Measurements from ENCODE around the gene HSD17B13.
"Not testable (repeated sequence)": the region's sequence is repeated elsewhere in the genome, so short reads cannot be mapped to it uniquely, and the experiment has no call there.

HSD17B13 gene

GRCh38 chr4:87322754-87323153, at the start of gene HSD17B13:
Gene HSD17B13, minus strand, starts transcription at chr4:87322882. Its CDS starts 41 bp downstream, at chr4:87322841.
- DNase-seq = no peak

- DNase-seq = no peak
Measured at GRCh38 chr4:87370068-87370467, 47.4 kb upstream of the HSD17B13 start.

- no peak for DNase-seq
Measured at GRCh38 chr4:87366521-87367162, 44.0 kb upstream of the HSD17B13 start.

- DNase-seq = no peak
Measured at GRCh38 chr4:87365348-87365747, 42.7 kb upstream of the HSD17B13 start.

- DNase-seq = no peak
Measured at GRCh38 chr4:87363552-87363951, 40.9 kb upstream of the HSD17B13 start.

GRCh38 chr4:87360338-87360935, 37.8 kb upstream of the HSD17B13 start:
- DNase-seq = no peak

GRCh38 chr4:87359258-87359657, 36.6 kb upstream of the HSD17B13 start:
- no peak for DNase-seq

- DNase-seq = no peak
Measured at GRCh38 chr4:87356832-87357526, 34.3 kb upstream of the HSD17B13 start.

- DNase-seq = no peak
Measured at GRCh38 chr4:87354168-87355102, 31.8 kb upstream of the HSD17B13 start.

GRCh38 chr4:87353592-87353991, 30.9 kb upstream of the HSD17B13 start:
- peak; percentile 24 for DNase-seq

GRCh38 chr4:87345139-87345538, 22.5 kb upstream of the HSD17B13 start:
- no peak for DNase-seq

GRCh38 chr4:87342872-87343271, 20.2 kb upstream of the HSD17B13 start:
- no peak for DNase-seq

GRCh38 chr4:87341954-87342635, 19.4 kb upstream of the HSD17B13 start:
- not testable (repeated sequence) for DNase-seq

GRCh38 chr4:87339440-87339839, 16.8 kb upstream of the HSD17B13 start:
- no peak for DNase-seq

GRCh38 chr4:87337361-87337760, 14.7 kb upstream of the HSD17B13 start:
- no peak for DNase-seq

GRCh38 chr4:87333267-87333666, 10.6 kb upstream of the HSD17B13 start:
- no peak for DNase-seq

- DNase-seq = peak; percentile 1
Measured at GRCh38 chr4:87330761-87331160, 8.1 kb upstream of the HSD17B13 start.

GRCh38 chr4:87327136-87327535, 4.5 kb upstream of the HSD17B13 start:
- no peak for DNase-seq

GRCh38 chr4:87326460-87326859, 3.8 kb upstream of the HSD17B13 start:
- no peak for DNase-seq

- DNase-seq = no peak
Measured at GRCh38 chr4:87321888-87322287, 794 bp downstream of the HSD17B13 start.

- DNase-seq = no peak
Measured at GRCh38 chr4:87317527-87317926, 5.2 kb downstream of the HSD17B13 start.

GRCh38 chr4:87316961-87317360, 5.7 kb downstream of the HSD17B13 start:
- no peak for DNase-seq

All from NCI-H82 (cell line).